ENCODE results near the gene POMT2.

The POMT2 gene

GRCh38 chr14:77242752-77243151 is 77.9 kb downstream of the POMT2 start:
- DNase-seq (ENCODE audit: low read depth in 2 of 3, low spot score in 1 of 3) = no peak

DNA sequence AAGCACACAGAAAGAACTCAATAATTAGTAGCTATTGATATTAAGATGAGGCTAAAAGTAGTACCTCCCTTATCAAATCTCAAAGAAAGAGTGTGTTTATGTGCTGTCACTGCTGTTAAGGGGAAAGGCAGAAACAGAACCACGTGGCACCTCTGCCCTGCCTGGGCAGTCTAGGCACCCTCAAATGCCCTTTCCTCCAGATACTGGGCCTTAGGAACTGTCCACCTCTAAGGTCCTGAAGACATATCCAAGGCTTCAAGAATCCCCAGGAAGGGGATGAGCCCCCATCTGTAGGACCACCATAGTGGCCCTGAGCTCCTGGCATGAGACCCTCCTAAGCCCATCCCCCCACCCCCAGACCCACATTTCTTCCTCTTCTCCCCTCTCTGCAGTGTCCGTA is 78.7 kb downstream of the POMT2 start:
- no peak for DNase-seq (ENCODE audit: low read depth in 2 of 3, low spot score in 1 of 3)

- DNase-seq (ENCODE audit: low read depth in 2 of 3, low spot score in 1 of 3) = no peak
These were observed 80.3 kb downstream of the POMT2 start for GRCh38 chr14:77240336-77240915.

DNA sequence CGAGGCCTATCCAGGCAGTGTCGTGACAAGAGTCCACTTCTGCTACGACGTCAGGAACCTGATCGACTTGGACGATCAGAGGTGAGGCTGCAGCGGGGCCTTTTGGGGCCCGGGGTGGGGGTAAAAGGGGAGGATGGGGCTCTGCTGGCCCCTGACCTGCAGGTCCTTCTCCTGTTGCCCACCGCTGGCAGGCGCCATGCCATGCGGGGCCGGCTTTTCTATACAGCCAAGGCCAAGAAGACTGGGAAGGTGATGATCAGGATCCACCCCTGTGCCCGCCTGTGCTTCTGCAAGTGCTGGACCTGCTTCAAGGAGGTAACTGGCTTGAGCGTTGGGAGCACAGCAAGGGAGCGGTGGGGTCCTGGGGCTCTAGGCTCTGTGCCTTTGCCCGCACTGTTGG is 81.3 kb downstream of the POMT2 start:
- DNase-seq (ENCODE audit: low read depth in 2 of 3, low spot score in 1 of 3) = no peak

- DNase-seq (ENCODE audit: low read depth in 2 of 3, low spot score in 1 of 3) = no peak
These were observed 81.7 kb downstream of the POMT2 start for GRCh38 chr14:77238996-77239395.

DNA sequence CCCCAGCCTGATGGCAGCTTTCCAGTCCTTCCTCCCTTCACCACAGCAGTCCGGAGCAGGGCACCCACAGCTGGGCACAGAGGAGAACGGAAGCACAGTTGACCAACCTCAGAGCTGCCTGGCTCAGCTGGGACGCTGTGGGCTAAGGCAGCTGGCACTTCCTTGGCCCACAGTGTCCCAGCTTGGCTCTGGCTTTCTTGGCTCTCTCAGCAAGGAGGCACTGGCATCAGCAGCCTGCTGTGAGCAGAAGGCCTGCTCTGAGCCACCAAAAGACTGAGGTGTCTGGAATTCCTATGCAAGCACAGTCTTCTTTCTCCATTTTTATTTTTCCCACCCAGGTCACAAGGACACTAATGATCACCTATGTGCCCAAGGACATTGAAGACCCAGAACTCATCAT is 82.3 kb downstream of the POMT2 start:
- no peak for DNase-seq (ENCODE audit: low read depth in 2 of 3, low spot score in 1 of 3)

- DNase-seq (ENCODE audit: low read depth in 2 of 3, low spot score in 1 of 3) = no peak
These were observed 83.9 kb downstream of the POMT2 start for GRCh38 chr14:77236814-77237213.

DNA sequence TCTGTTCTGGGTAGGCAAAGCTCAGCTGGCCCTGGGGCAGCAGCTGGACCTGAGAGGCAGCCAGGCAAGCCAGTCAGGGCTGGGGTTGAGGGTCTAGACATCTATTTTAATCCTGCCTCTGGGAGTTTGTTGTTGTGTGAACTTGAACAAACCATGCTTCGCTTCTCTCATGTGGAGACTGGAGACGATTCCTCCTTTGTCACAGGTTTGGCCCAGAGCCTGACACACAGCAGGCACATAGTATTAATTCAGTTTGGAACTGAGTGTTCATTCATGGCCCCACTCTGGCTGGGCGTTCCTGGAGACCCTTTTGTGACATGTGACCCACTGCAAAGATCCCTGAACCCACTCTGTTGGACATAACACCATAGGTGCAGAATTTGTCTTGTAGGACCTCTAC is 89.0 kb downstream of the POMT2 start:
- DNase-seq (ENCODE audit: low read depth in 2 of 3, low spot score in 1 of 3) = no peak

GRCh38 chr14:77230914-77231313 is 89.8 kb downstream of the POMT2 start:
- DNase-seq (ENCODE audit: low read depth in 2 of 3, low spot score in 1 of 3) = no peak

GRCh38 chr14:77228056-77228455 is 92.6 kb downstream of the POMT2 start:
- DNase-seq (ENCODE audit: low read depth in 2 of 3, low spot score in 1 of 3) = no peak

GRCh38 chr14:77225892-77226557 is 94.7 kb downstream of the POMT2 start:
- DNase-seq (ENCODE audit: low read depth in 2 of 3, low spot score in 1 of 3) = no peak

DNA sequence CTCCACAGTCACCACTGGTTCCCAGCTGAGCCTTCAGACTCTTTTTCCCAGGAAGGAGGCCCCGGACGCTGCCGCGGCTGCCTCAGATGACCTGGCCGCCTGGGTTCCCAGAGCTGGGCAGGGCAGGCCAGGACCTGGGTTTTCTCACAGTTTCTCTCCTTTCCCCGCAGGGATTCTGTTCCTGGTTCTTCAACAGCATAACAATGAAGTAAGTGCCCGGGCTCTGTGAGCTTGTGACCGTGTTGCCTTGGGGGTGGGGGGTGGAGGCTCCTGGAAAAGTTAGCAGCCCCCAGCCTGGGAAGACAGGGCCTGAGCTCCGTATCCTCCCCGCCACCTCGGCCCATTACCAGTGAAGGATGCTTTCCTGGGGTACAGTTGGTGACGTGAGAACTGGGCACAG is 95.4 kb downstream of the POMT2 start:
- DNase-seq (ENCODE audit: low read depth in 2 of 3, low spot score in 1 of 3) = no peak

All from stimulated activated CD4-positive, alpha-beta T cell treated with anti-CD3 and anti-CD28 coated beads, Interleukin-12 subunit alpha, Interleukin-12 subunit beta, amount 100 ng/mL, for 48 hours (primary cell).